ENCODE data around the gene STX3.

- TF ChIP-seq CTCF (IDR thresholded peaks at IDR 0.05; ENCODE audit: low read depth, low read length) (no peak), EZH2phosphoT487 (IDR thresholded peaks at IDR 0.05; ENCODE audit: low read depth) (no peak)
These were observed 63.4 kb downstream of the STX3 start for GRCh38 chr11:59818572-59818971.

Data from OCI-LY3 (cell line).